Epidermal melanocyte (primary cell): ENCODE data around the gene PTEN.
"Not testable (repeated sequence)": the region's sequence is repeated elsewhere in the genome, so short reads cannot be mapped to it uniquely, and the experiment has no call there.

Source experiments
- DNase-seq: peaks from one replicate; pipeline ENCODE4 v3.0.0; 2011; ENCODE audit warnings: low spot score; ENCODE audit not compliant: insufficient read length

The PTEN gene

GRCh38 chr10:87869773-87870551, 6.5 kb downstream of the PTEN start:
- DNase-seq, result no peak

- no peak for DNase-seq
Observed at GRCh38 chr10:87872828-87873227, 9.4 kb downstream of the PTEN start.

GRCh38 chr10:87873656-87874055, 10.2 kb downstream of the PTEN start:
- DNase-seq, result no peak

GRCh38 chr10:87875929-87876571, 12.6 kb downstream of the PTEN start:
- DNase-seq, result no peak

- DNase-seq, result no peak
Observed at GRCh38 chr10:87878664-87879459, 15.4 kb downstream of the PTEN start.

GRCh38 chr10:87880336-87880735, 16.9 kb downstream of the PTEN start:
- DNase-seq, result no peak

- DNase-seq, result not testable (repeated sequence)
Observed at GRCh38 chr10:87881373-87882059, 18.1 kb downstream of the PTEN start.

GRCh38 chr10:87882555-87883294, 19.3 kb downstream of the PTEN start:
- DNase-seq, result no peak

GRCh38 chr10:87886635-87887034, 23.2 kb downstream of the PTEN start:
- no peak for DNase-seq

- no peak for DNase-seq
Observed at GRCh38 chr10:87887146-87887545, 23.7 kb downstream of the PTEN start.

GRCh38 chr10:87887548-87888289, 24.3 kb downstream of the PTEN start:
- no peak for DNase-seq

- no peak for DNase-seq
Observed at GRCh38 chr10:87895430-87895829, 32.0 kb downstream of the PTEN start.

GRCh38 chr10:87896216-87896615, 32.8 kb downstream of the PTEN start:
- DNase-seq, result no peak

- not testable (repeated sequence) for DNase-seq
Observed at GRCh38 chr10:87897957-87898356, 34.5 kb downstream of the PTEN start.

- DNase-seq, result not testable (repeated sequence)
Observed at GRCh38 chr10:87903396-87903795, 40.0 kb downstream of the PTEN start.

GRCh38 chr10:87913156-87913921, 49.9 kb downstream of the PTEN start:
- no peak for DNase-seq

GRCh38 chr10:87915406-87915805, 52.0 kb downstream of the PTEN start:
- no peak for DNase-seq

- DNase-seq, result no peak
Observed at GRCh38 chr10:87915989-87916388, 52.6 kb downstream of the PTEN start.

GRCh38 chr10:87916515-87916914, 53.1 kb downstream of the PTEN start:
- no peak for DNase-seq
